ENCODE results near the gene SYNGAP1. TPM values are rescaled to one million over a fixed set of nuclear protein-coding genes. Genes with fewer than 3 reads are reported as not detected.
A peak's percentile ranks its signal among the peaks of the same experiment; 100 is the strongest.

The SYNGAP1 gene
- total RNA-seq, 2 donors from 2014 or later = 17.7 to 77.0 TPM

DNA sequence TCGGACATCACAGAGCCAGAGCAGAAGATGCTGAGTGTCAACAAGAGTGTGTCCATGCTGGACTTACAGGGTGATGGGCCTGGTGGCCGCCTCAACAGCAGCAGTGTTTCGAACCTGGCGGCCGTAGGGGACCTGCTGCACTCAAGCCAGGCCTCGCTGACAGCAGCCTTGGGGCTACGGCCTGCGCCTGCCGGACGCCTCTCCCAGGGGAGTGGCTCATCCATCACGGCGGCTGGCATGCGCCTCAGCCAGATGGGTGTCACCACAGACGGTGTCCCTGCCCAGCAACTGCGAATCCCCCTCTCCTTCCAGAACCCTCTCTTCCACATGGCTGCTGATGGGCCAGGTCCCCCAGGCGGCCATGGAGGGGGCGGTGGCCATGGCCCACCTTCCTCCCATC is 23.2 kb downstream of the SYNGAP1 start:
- H3K27ac Mint-ChIP-seq = no peak overlapping the region
- ATAC-seq (no peak), DNase-seq (ENCODE audit: low spot score) (no peak)
- H3K9me3 Mint-ChIP-seq = no peaks in the 10 kb centered on the region
- peaks cover 4 to 14% of the 10 kb centered on the region in 2 donors for H3K4me1 Mint-ChIP-seq (ENCODE audit: low read depth in 2 of 2)
- H3K36me3 Mint-ChIP-seq = peaks cover 5% of the 10 kb centered on the region
- H3K27me3 Mint-ChIP-seq = no peaks in the 10 kb centered on the region
- no peak overlapping the region for H3K4me3 Mint-ChIP-seq

GRCh38 chr6:33443619-33444504 is 24.0 kb downstream of the SYNGAP1 start:
- no peak for ATAC-seq
- H3K36me3 Mint-ChIP-seq = peaks cover 4% of the 10 kb centered on the region
- DNase-seq (ENCODE audit: low spot score) = no peak
- H3K4me1 Mint-ChIP-seq (ENCODE audit: low read depth in 2 of 2) = peaks cover 3 to 22% of the 10 kb centered on the region in 2 donors
- H3K4me3 Mint-ChIP-seq = no peak overlapping the region
- H3K27me3 Mint-ChIP-seq = no peaks in the 10 kb centered on the region
- no peak overlapping the region for H3K27ac Mint-ChIP-seq
- H3K9me3 Mint-ChIP-seq = no peaks in the 10 kb centered on the region

DNA sequence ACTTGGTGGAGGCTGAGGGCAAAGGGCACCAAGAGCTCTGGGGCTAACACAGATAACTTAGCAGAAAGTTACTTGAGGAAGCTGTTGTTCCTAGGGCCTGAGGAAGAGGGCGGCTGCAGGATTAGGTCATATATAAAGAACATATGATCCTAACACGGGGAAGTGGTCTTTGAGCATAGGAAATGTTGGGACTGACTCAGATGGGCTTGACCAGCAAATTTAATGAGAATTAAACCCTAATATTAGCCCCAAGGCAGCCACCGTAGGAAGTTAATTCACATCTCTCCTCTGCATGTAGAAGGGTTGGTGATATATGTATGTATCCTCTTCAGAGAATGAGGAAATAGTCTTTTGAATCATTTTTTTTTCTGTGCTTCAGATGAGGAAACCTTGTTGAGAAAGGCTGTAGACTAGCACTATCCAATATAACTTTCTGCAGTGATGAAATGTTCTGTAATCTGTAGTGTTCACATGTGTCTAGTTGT is 25.3 kb downstream of the SYNGAP1 start:
- ATAC-seq (no peak), DNase-seq (ENCODE audit: low spot score) (no peak)
- no peak overlapping the region for H3K27ac Mint-ChIP-seq
- no peaks in the 10 kb centered on the region for H3K36me3 Mint-ChIP-seq
- H3K4me3 Mint-ChIP-seq = no peak overlapping the region
- no peaks in the 10 kb centered on the region for H3K9me3 Mint-ChIP-seq
- peaks cover 0 to 31% of the 10 kb centered on the region in 2 donors for H3K4me1 Mint-ChIP-seq (ENCODE audit: low read depth in 2 of 2)
- H3K27me3 Mint-ChIP-seq = no peaks in the 10 kb centered on the region

GRCh38 chr6:33446356-33446755 is 26.5 kb downstream of the SYNGAP1 start:
- no peaks in the 10 kb centered on the region for H3K27me3 Mint-ChIP-seq
- DNase-seq (ENCODE audit: low spot score) (no peak), ATAC-seq (no peak)
- H3K27ac Mint-ChIP-seq = peak overlapping the region in 1 of 2 donors; percentile 18
- H3K9me3 Mint-ChIP-seq = no peaks in the 10 kb centered on the region
- peaks cover 0 to 37% of the 10 kb centered on the region in 2 donors for H3K4me1 Mint-ChIP-seq (ENCODE audit: low read depth in 2 of 2)
- no peaks in the 10 kb centered on the region for H3K36me3 Mint-ChIP-seq
- no peak overlapping the region for H3K4me3 Mint-ChIP-seq

DNA sequence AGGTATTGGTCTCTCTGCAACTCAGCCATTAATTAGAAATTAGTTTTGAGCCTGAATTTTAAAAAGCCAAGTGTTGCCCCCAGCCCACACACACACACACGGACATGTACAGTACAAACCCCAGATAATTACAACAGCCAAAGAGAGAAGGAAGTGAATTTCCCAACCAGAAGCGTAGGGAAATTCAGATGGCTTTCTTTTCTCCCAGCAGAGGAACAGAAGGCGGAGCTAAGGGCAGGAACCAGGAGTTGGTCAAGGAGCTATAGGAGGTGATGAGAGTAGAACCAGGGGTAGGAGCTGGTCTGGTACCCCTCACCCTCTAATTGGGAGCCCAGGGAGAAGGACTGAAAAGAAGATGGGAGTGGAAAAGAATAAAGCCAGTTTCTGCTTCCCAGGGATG is 30.6 kb downstream of the SYNGAP1 start:
- H3K27ac Mint-ChIP-seq = no peak overlapping the region
- H3K4me1 Mint-ChIP-seq (ENCODE audit: low read depth in 2 of 2) = peaks cover 19 to 48% of the 10 kb centered on the region in 2 donors
- no peak overlapping the region for H3K4me3 Mint-ChIP-seq
- no peak for ATAC-seq
- no peaks in the 10 kb centered on the region for H3K9me3 Mint-ChIP-seq
- no peaks in the 10 kb centered on the region for H3K27me3 Mint-ChIP-seq
- no peaks in the 10 kb centered on the region for H3K36me3 Mint-ChIP-seq
- DNase-seq (ENCODE audit: low spot score) = no peak

DNA sequence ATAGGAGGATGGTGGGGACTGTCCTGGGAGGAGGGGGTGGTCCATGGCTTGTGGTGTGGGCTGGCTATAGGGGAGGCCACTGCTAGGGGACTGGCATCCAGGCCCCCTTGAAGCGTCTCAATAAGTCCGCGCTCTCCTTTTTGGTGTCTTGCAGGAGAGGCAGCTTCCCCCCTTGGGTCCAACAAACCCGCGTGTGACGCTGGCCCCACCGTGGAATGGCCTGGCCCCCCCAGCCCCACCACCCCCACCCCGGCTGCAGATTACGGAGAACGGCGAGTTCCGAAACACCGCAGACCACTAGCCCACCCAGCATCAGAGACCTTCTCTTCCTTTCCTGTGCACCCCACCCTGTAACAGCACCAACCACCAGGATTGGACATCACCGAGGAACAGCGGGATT is 31.7 kb downstream of the SYNGAP1 start:
- no peaks in the 10 kb centered on the region for H3K9me3 Mint-ChIP-seq
- H3K27ac Mint-ChIP-seq = no peak overlapping the region
- H3K4me3 Mint-ChIP-seq = no peak overlapping the region
- DNase-seq (ENCODE audit: low spot score) (no peak), ATAC-seq (no peak)
- H3K36me3 Mint-ChIP-seq = no peaks in the 10 kb centered on the region
- no peaks in the 10 kb centered on the region for H3K27me3 Mint-ChIP-seq
- peaks cover 20 to 52% of the 10 kb centered on the region in 2 donors for H3K4me1 Mint-ChIP-seq (ENCODE audit: low read depth in 2 of 2)

GRCh38 chr6:33452496-33452895 is 32.6 kb downstream of the SYNGAP1 start:
- Mint-ChIP-seq H3K4me1 (ENCODE audit: low read depth in 2 of 2) (peaks cover 20 to 49% of the 10 kb centered on the region in 2 donors), H3K9me3 (no peaks in the 10 kb centered on the region), H3K27ac (peak overlapping the region in 1 of 2 donors; percentile 80), H3K27me3 (no peaks in the 10 kb centered on the region), H3K36me3 (no peaks in the 10 kb centered on the region), H3K4me3 (no peak overlapping the region)
- no peak for ATAC-seq
- DNase-seq (ENCODE audit: low spot score) = no peak

- DNase-seq (ENCODE audit: low spot score) = no peak
- no peak for ATAC-seq
- H3K27ac Mint-ChIP-seq = peak overlapping the region; percentile 80 to 94
- peaks cover 20 to 43% of the 10 kb centered on the region in 2 donors for H3K4me1 Mint-ChIP-seq (ENCODE audit: low read depth in 2 of 2)
- no peaks in the 10 kb centered on the region for H3K36me3 Mint-ChIP-seq
- peak overlapping the region; percentile 93 for H3K4me3 Mint-ChIP-seq
- H3K27me3 Mint-ChIP-seq = no peaks in the 10 kb centered on the region
- H3K9me3 Mint-ChIP-seq = no peaks in the 10 kb centered on the region
Measured at GRCh38 chr6:33453393-33454008, 33.6 kb downstream of the SYNGAP1 start.

DNA sequence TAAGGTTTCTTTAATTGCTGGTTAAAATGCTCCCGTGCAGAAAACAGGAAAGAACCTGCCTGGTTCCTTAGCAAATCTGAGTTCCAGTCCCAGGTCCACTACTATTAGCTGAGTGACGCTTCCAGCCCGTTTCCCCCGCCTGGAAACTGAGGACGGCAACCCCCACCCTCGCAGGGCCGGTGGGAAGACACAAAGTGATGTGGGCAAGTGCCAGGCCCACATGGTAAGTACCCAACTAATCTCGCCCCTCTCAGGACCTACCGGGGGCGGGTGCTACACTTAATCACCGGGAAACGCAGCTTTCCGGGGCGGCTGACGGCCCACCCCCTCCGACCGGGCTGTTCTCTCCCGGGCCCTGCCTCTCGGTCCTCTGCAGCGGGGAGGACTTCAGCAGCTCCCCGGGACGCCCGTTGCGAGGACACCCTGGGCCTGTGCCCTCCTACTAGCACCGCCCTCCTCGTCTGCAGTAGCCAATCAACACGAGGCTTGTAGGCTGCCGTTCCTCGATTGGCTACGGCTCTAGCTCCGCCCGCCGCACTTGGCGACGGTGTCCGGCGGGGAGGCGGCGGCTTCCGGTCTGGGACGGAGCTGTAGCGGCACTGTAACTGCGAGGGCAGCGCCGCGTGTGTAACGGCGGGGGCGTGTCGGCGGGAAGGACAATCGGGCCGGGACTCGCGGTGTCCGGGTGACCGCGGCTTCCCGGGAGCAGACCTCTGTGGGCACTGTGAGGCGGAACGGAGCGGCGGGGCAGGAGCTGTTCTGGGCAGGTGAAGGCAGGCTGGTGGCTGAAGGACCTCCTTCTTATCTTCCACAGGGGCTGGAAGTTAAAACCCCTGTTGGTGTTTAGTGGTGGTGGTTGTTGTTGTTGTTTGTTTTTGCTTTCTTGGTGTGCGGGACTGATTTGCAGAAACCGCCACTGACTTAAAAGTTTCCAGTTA is 34.4 kb downstream of the SYNGAP1 start, which contains the start of gene ZBTB9:
ZBTB9 (plus strand) TSS at position 568 of the 938 bp plus-strand sequence. CDS start 525 bp downstream, outside the sequence.
- DNase-seq (ENCODE audit: low spot score) = peak; percentile 98
- Mint-ChIP-seq H3K4me1 (ENCODE audit: low read depth in 2 of 2) (peaks cover 20 to 37% of the 10 kb centered on the region in 2 donors), H3K27ac (peak within 1 kb of the TSS; percentile 80 to 94), H3K27me3 (no peaks in the 10 kb centered on the region), H3K9me3 (no peaks in the 10 kb centered on the region), H3K4me3 (peak within 1 kb of the TSS; percentile 93), H3K36me3 (no peaks in the 10 kb centered on the region)
- ATAC-seq = peak; percentile 100

DNA sequence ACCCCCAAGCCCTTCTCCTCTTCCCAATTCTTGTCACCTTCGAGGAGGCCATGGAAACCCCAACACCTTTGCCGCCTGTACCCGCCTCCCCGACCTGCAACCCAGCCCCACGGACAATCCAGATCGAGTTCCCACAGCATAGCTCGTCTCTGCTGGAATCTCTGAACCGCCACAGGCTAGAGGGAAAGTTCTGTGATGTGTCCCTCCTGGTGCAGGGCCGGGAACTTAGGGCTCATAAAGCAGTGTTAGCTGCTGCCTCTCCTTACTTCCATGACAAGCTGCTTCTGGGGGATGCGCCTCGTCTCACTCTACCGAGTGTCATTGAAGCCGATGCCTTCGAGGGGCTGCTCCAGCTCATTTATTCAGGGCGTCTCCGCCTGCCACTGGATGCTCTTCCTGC is 35.2 kb downstream of the SYNGAP1 start:
- H3K9me3 Mint-ChIP-seq = no peaks in the 10 kb centered on the region
- H3K36me3 Mint-ChIP-seq = no peaks in the 10 kb centered on the region
- H3K4me3 Mint-ChIP-seq = peak overlapping the region; percentile 93
- peak overlapping the region; percentile 80 to 94 for H3K27ac Mint-ChIP-seq
- H3K27me3 Mint-ChIP-seq = no peaks in the 10 kb centered on the region
- ATAC-seq (no peak), DNase-seq (ENCODE audit: low spot score) (no peak)
- H3K4me1 Mint-ChIP-seq (ENCODE audit: low read depth in 2 of 2) = peaks cover 20 to 33% of the 10 kb centered on the region in 2 donors

- Mint-ChIP-seq H3K4me1 (ENCODE audit: low read depth in 2 of 2) (peaks cover 20 to 27% of the 10 kb centered on the region in 2 donors), H3K36me3 (no peaks in the 10 kb centered on the region), H3K27ac (no peak overlapping the region), H3K9me3 (no peaks in the 10 kb centered on the region), H3K4me3 (no peak overlapping the region), H3K27me3 (no peaks in the 10 kb centered on the region)
- DNase-seq (ENCODE audit: low spot score) = no peak
- ATAC-seq = no peak
Measured at GRCh38 chr6:33456156-33456555, 36.3 kb downstream of the SYNGAP1 start.

DNA sequence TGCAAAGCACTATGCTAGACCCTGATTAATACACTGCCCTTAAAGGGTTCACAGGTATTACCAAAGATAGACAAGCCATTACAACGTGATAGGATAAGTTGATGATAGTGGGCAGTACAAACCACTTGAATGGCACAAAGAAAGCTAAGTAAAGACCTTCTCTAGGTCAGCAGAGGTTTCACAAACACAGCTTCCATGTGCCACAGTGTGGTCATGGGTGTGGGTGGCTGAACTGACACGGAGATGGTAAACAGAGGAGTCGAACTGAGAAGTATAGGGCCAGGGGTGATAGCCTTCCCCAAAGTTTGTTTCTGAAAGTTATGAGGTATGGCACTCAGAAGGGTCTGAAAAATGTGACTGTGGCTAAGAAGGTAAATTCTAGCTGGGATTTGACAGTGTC is 38.8 kb downstream of the SYNGAP1 start:
- Mint-ChIP-seq H3K4me1 (ENCODE audit: low read depth in 2 of 2) (peaks cover 17 to 19% of the 10 kb centered on the region in 2 donors), H3K9me3 (no peaks in the 10 kb centered on the region), H3K36me3 (no peaks in the 10 kb centered on the region), H3K27ac (peak overlapping the region in 1 of 2 donors; percentile 22), H3K4me3 (no peak overlapping the region), H3K27me3 (no peaks in the 10 kb centered on the region)
- DNase-seq (ENCODE audit: low spot score) (no peak), ATAC-seq (no peak)

- no peaks in the 10 kb centered on the region for H3K9me3 Mint-ChIP-seq
- DNase-seq (ENCODE audit: low spot score) = no peak
- no peaks in the 10 kb centered on the region for H3K36me3 Mint-ChIP-seq
Measured at GRCh38 chr6:33459226-33459625, 39.4 kb downstream of the SYNGAP1 start.

More at GRCh38 chr6:33459226-33459625, 39.4 kb downstream of the SYNGAP1 start:
- Mint-ChIP-seq H3K27ac (no peak overlapping the region), H3K4me3 (no peak overlapping the region), H3K27me3 (no peaks in the 10 kb centered on the region), H3K4me1 (ENCODE audit: low read depth in 2 of 2) (peaks cover 13 to 15% of the 10 kb centered on the region in 2 donors)
- ATAC-seq = no peak

Measured in natural killer cell treated with Interleukin-12 subunit alpha and Interleukin-12 subunit beta and Interleukin-15 and Interleukin-18, amount 100 ng/mL, for 72 hours (primary cell).